Right lobe of liver (tissue), 4 donors: Measurements from ENCODE around the gene KPTN.

Source experiments
- POLR2A ChIP-seq: fragments of 450-650 bp; IDR thresholded peaks from one replicate; pipeline ENCODE4 v1.6.1; 2017; ENCODE audit warnings: antibody characterized with exemption, mild to moderate bottlenecking
- TF ChIP-seq, protein P1 (sequence below), 4 donors: fragments of 200-600 bp in 3 of 4; fragments of 450-650 bp in 1 of 4; IDR thresholded peaks; one replicate each; pipeline versions ENCODE4 v1.5.1 to v1.8.0; 2016 to 2022; ENCODE audit warnings: antibody characterized with exemption in 4 of 4, mild to moderate bottlenecking in 2 of 4
- donor health status: DM: no; HTN: no; CAD: no.
- donor health status: DM: no; HTN: no; CAD: no.
- donor health status: DM: no; HTN: yes; CAD: no.

DNA sequence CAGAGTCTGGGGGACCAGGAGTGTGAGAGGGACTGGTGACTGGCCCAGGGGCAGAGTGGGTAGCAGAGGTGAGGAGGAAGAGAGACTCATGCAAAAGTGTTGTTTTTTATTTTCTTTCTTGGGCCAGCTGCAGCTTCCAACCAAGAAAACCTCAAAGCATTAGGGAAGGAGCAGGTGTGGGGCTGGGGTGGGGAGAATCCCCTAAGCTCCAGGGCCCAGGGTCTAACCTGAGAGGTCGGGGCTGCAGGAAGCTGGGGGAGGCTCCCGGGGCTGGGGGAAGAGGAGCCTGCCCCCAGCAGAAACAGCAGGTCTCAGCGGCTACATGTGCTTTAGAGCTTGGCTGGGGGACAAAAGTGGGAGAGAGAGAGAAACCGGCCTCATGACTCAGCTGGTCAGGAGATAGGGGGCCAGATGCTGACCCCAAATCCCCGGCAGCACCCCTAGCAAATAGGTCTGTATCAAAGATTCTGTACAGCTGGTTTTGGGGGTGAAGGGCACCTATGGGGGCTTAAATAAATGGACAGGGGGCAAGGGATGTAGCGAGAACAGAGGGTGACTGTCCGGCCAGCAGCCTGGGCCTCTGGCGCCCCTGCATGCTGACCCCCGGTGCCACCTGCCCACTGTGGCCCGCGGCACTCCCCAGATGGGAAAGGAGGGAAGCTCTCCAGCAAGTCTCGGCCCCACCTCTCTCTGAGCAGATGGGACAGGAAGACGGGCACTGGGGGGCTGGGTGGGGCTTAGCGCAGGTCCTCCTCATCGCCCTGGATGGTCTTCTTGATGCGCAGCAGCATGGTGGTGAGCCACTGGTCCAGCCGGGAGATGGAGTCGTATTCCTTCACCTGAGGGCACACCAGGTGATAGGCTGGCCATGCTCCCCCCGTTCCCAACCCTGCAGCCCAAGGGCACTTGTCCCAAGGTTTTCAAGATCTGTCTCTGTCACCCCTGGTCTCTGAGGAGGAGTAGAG, 3.8 kb upstream of the KPTN start:
- TF ChIP-seq, protein P1, sequence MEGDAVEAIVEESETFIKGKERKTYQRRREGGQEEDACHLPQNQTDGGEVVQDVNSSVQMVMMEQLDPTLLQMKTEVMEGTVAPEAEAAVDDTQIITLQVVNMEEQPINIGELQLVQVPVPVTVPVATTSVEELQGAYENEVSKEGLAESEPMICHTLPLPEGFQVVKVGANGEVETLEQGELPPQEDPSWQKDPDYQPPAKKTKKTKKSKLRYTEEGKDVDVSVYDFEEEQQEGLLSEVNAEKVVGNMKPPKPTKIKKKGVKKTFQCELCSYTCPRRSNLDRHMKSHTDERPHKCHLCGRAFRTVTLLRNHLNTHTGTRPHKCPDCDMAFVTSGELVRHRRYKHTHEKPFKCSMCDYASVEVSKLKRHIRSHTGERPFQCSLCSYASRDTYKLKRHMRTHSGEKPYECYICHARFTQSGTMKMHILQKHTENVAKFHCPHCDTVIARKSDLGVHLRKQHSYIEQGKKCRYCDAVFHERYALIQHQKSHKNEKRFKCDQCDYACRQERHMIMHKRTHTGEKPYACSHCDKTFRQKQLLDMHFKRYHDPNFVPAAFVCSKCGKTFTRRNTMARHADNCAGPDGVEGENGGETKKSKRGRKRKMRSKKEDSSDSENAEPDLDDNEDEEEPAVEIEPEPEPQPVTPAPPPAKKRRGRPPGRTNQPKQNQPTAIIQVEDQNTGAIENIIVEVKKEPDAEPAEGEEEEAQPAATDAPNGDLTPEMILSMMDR (IDR thresholded peaks at IDR 0.05) = no peak
- TF ChIP-seq POLR2A = no peak
